Measurements from ENCODE around the gene RFT1.

RFT1 gene

GRCh38 chr3:53130179-53131061 is at the start of gene RFT1:
Gene RFT1, minus strand, starts transcription at chr3:53130435. Its CDS starts 35 bp downstream, at chr3:53130400.
- TF ChIP-seq GATA2 (IDR thresholded peaks at IDR 0.05; ENCODE audit: low read depth, low read length) = no peak

GRCh38 chr3:53179580-53179979 is 49.3 kb upstream of the RFT1 start:
- no peak for TF ChIP-seq GATA2 (IDR thresholded peaks at IDR 0.05; ENCODE audit: low read depth, low read length)
- no peak for TF ChIP-seq GATA3 (IDR thresholded peaks at IDR 0.05; ENCODE audit: low read depth, low read length)

GRCh38 chr3:53178246-53178645 is 48.0 kb upstream of the RFT1 start:
- TF ChIP-seq GATA2 (IDR thresholded peaks at IDR 0.05; ENCODE audit: low read depth, low read length) (no peak), GATA3 (IDR thresholded peaks at IDR 0.05; ENCODE audit: low read depth, low read length) (no peak)

GRCh38 chr3:53175613-53176540 is 45.6 kb upstream of the RFT1 start:
- no peak for TF ChIP-seq GATA2 (IDR thresholded peaks at IDR 0.05; ENCODE audit: low read depth, low read length)
- TF ChIP-seq GATA3 (IDR thresholded peaks at IDR 0.05; ENCODE audit: low read depth, low read length) = no peak

- no peak for TF ChIP-seq GATA2 (IDR thresholded peaks at IDR 0.05; ENCODE audit: low read depth, low read length)
- no peak for TF ChIP-seq GATA3 (IDR thresholded peaks at IDR 0.05; ENCODE audit: low read depth, low read length)
Measured at GRCh38 chr3:53174346-53175250, 44.4 kb upstream of the RFT1 start.

GRCh38 chr3:53173107-53173506 is 42.9 kb upstream of the RFT1 start:
- TF ChIP-seq GATA3 (IDR thresholded peaks at IDR 0.05; ENCODE audit: low read depth, low read length) = no peak
- TF ChIP-seq GATA2 (IDR thresholded peaks at IDR 0.05; ENCODE audit: low read depth, low read length) = no peak

GRCh38 chr3:53171827-53172505 is 41.7 kb upstream of the RFT1 start:
- no peak for TF ChIP-seq GATA2 (IDR thresholded peaks at IDR 0.05; ENCODE audit: low read depth, low read length)
- TF ChIP-seq GATA3 (IDR thresholded peaks at IDR 0.05; ENCODE audit: low read depth, low read length) = no peak

- TF ChIP-seq GATA3 (IDR thresholded peaks at IDR 0.05; ENCODE audit: low read depth, low read length) (no peak), GATA2 (IDR thresholded peaks at IDR 0.05; ENCODE audit: low read depth, low read length) (no peak)
Measured at GRCh38 chr3:53171064-53171418, 40.8 kb upstream of the RFT1 start.

GRCh38 chr3:53170325-53171063 is 40.3 kb upstream of the RFT1 start:
- no peak for TF ChIP-seq GATA2 (IDR thresholded peaks at IDR 0.05; ENCODE audit: low read depth, low read length)
- no peak for TF ChIP-seq GATA3 (IDR thresholded peaks at IDR 0.05; ENCODE audit: low read depth, low read length)

- no peak for TF ChIP-seq GATA2 (IDR thresholded peaks at IDR 0.05; ENCODE audit: low read depth, low read length)
- TF ChIP-seq GATA3 (IDR thresholded peaks at IDR 0.05; ENCODE audit: low read depth, low read length) = no peak
Measured at GRCh38 chr3:53169832-53170324, 39.6 kb upstream of the RFT1 start.

- TF ChIP-seq GATA3 (IDR thresholded peaks at IDR 0.05; ENCODE audit: low read depth, low read length) (no peak), GATA2 (IDR thresholded peaks at IDR 0.05; ENCODE audit: low read depth, low read length) (no peak)
Measured at GRCh38 chr3:53169045-53169831, 39.0 kb upstream of the RFT1 start.

All from SH-SY5Y (cell line).